Right renal cortex interstitium (tissue), 3 donors: ENCODE results near the gene PSME2. TPM values are rescaled to one million over a fixed set of nuclear protein-coding genes. Genes with fewer than 3 reads are reported as not detected.

Source experiments
- DNase-seq, 3 donors: peaks; one replicate each; pipeline ENCODE4 v3.0.0-alpha.2; 2013; ENCODE audit warnings: low read depth in 3 of 3, low spot score in 2 of 3
- polyA plus RNA-seq, 3 donors: library from polyadenylated mRNA; unstranded; fragments of 120-200 nt; gene quantifications; one replicate each; pipeline ENCODE4 v1.2.1, GENCODE V29; 2013; ENCODE audit not compliant: insufficient read length in 3 of 3

Gene PSME2
- polyA plus RNA-seq, 3 donors: 165 to 179 (median 171) TPM

- DNase-seq: no peak
These were observed 33.8 kb upstream of the PSME2 start for GRCh38 chr14:24179961-24180796.

- DNase-seq: no peak
These were observed 33.0 kb upstream of the PSME2 start for GRCh38 chr14:24179294-24179960.

- no peak for DNase-seq
These were observed 32.2 kb upstream of the PSME2 start for GRCh38 chr14:24178399-24179178.

- no peak for DNase-seq
These were observed 31.5 kb upstream of the PSME2 start for GRCh38 chr14:24177891-24178290.

GRCh38 chr14:24177041-24177825 lies 30.8 kb upstream of the PSME2 start:
- DNase-seq: no peak

- no peak for DNase-seq
These were observed 30.2 kb upstream of the PSME2 start for GRCh38 chr14:24176599-24176998.

- DNase-seq: no peak
These were observed 26.5 kb upstream of the PSME2 start for GRCh38 chr14:24172871-24173281.

- DNase-seq: no peak
These were observed 26.0 kb upstream of the PSME2 start for GRCh38 chr14:24172261-24172860.

GRCh38 chr14:24171422-24172260 lies 25.2 kb upstream of the PSME2 start, which contains the start of gene REC8:
Gene REC8 (plus strand): TSS chr14:24172080. CDS start chr14:24172553, 473 bp downstream.
- DNase-seq: peak in 2 of 3 donors; percentile 81 to 93

GRCh38 chr14:24167469-24168114 lies 21.2 kb upstream of the PSME2 start:
- no peak for DNase-seq

GRCh38 chr14:24165785-24166184 lies 19.4 kb upstream of the PSME2 start:
- no peak for DNase-seq

GRCh38 chr14:24164518-24164991 lies 18.1 kb upstream of the PSME2 start:
- DNase-seq: no peak

- DNase-seq: no peak
These were observed 15.7 kb upstream of the PSME2 start for GRCh38 chr14:24162093-24162492.

GRCh38 chr14:24160850-24161804 lies 14.7 kb upstream of the PSME2 start, which contains the start of gene IRF9:
Gene IRF9 (plus strand): TSS chr14:24161265. CDS start chr14:24162145, 880 bp downstream.
- peak; percentile 92 to 97 (median 94) for DNase-seq

GRCh38 chr14:24160499-24160849 lies 14.1 kb upstream of the PSME2 start:
- DNase-seq: no peak

GRCh38 chr14:24159777-24160498 lies 13.5 kb upstream of the PSME2 start:
- DNase-seq: no peak

- no peak for DNase-seq
These were observed 10.9 kb upstream of the PSME2 start for GRCh38 chr14:24157331-24157730.
